Esophagus muscularis mucosa (tissue), 4 donors: Measurements from ENCODE around the gene DSTN. TPM values are rescaled to one million over a fixed set of nuclear protein-coding genes. Genes with fewer than 3 reads are reported as not detected.

Experiments used
- DNase-seq: peaks from one replicate; pipeline ENCODE4 v3.0.0-alpha.2; 2017; ENCODE audit errors: extremely low spot score
- H3K27ac ChIP-seq, 4 donors: fragments of 200-600 bp; sonication (generic); replicated peaks in 1 of 4; 1 replicate in 3 of 4; 2 replicates in 1 of 4; pipeline ENCODE4 v1.5.1; 2016 to 2019; ENCODE audit warnings: mild to moderate bottlenecking in 1 of 4
- H3K27me3 ChIP-seq, 4 donors: fragments of 200-600 bp; sonication (generic); one replicate each; pipeline versions ENCODE4 v1.5.1 to v1.6.0; 2016 to 2019
- H3K36me3 ChIP-seq, 4 donors: fragments of 200-600 bp; sonication (generic); one replicate each; pipeline ENCODE4 v1.5.1; 2016 to 2019
- H3K4me1 ChIP-seq, 4 donors: fragments of 200-600 bp; sonication (generic); one replicate each; pipeline ENCODE4 v1.5.1; 2016 to 2019
- H3K4me3 ChIP-seq, 4 donors: fragments of 200-600 bp; sonication (generic); 1 replicate in 2 of 4; 2 replicates in 2 of 4; pipeline ENCODE4 v1.5.1; 2016 to 2019; ENCODE audit warnings: mild to moderate bottlenecking in 4 of 4, moderate library complexity in 1 of 4
- H3K9me3 ChIP-seq, 4 donors: fragments of 200-600 bp; sonication (generic); 1 replicate in 3 of 4; 2 replicates in 1 of 4; pipeline ENCODE4 v1.5.1; 2016 to 2019
- EP300 ChIP-seq: sonication (generic); formaldehyde crosslinking; IDR thresholded peaks from one replicate; pipeline ENCODE4 v1.6.1; 2017; ENCODE audit warnings: antibody characterized with exemption
- POLR2A ChIP-seq: fragments of 450-650 bp; IDR thresholded peaks from one replicate; pipeline ENCODE4 v1.6.1; 2017; ENCODE audit warnings: antibody characterized with exemption, moderate library complexity, mild to moderate bottlenecking, low read depth
- POLR2AphosphoS5 ChIP-seq, 2 donors: sonication (generic); formaldehyde crosslinking; IDR thresholded peaks; one replicate each; pipeline ENCODE4 v1.6.1; 2017; ENCODE audit warnings: antibody characterized with exemption in 2 of 2
- WGBS: methylation state at CpG from one replicate; pipeline ENCODE4 v1.1.5; 2018; 5-methylcytosine and 5-hydroxymethylcytosine counted together
- intact Hi-C: fragments of 100-400 bp; cut with DNase I; formaldehyde crosslinking; loops from one replicate; pipeline ENCODE4 v1.15.1; 2023
- total RNA-seq, 4 donors: library from RNA; depleted of rRNA; stranded (reverse); fragments of >200 nt; gene quantifications; one replicate each; pipeline versions ENCODE4 v1.1.0 to v1.2.1, GENCODE V29; 2016
- TF ChIP-seq, protein P1 (sequence below), 3 experiments: fragments of 200-600 bp in 2 of 3; fragments of 450-650 bp in 1 of 3; sonication (generic) in 2 of 3; IDR thresholded peaks; one replicate each; pipeline ENCODE4 v1.5.1; 2017 to 2019; ENCODE audit warnings: antibody characterized with exemption in 3 of 3, mild to moderate bottlenecking in 2 of 3, moderate library complexity in 1 of 3

DSTN gene
- total RNA-seq, 4 donors from 2014 or later, result 2,370 to 3,630 (median 3,339) TPM

DNA sequence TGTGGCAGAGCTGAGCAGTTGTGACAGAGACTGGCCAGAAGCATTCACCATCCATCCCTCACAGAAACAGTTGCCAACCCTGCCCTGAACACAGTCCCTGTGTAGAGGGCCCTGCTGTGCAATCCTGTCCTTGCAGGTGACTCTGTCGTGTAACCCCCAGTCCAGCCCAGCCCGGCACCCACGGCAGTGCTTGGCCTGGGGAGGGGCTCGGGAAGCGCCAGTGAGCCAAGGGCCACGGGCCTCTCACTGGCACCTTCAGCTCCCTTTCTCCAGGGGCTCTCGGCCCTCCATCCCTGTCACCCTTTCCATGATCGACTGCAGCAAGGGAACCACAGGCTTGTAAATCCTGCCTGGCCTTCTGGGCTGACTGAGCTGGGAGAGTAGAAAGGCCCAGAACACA lies 59.1 kb downstream of the DSTN start:
- DNase-seq, result no peak
- intact Hi-C loops, result no loop called here
- 93% methylated on average over 5 of the region's 8 CpGs for WGBS

DNA sequence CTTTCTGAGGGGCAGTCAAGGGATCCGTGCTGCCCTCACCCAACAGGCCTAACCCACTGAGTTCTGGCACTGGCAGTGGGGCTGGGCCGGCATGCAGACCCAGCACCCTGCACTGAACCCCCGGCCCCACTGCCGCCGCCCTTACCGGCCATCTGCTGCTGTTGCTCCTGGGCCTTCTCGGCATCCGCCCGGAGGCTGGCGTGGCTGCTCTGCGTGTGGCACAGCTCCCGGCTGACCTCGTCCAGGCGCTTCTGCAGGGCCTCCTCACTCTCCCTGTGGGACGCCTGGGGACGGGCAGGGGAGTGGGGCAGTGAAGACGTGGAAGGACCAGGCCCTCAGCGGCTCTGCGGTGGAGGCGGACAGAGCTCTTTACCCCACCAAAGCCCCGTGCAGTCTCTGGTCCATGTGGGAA lies 59.8 kb downstream of the DSTN start:
- intact Hi-C loops, result no loop called here
- WGBS, result 93% methylated on average over 16 of the region's 21 CpGs
- H3K4me3 ChIP-seq, result no peak overlapping the region
- no peak for DNase-seq
- H3K4me1 ChIP-seq, result peaks cover 9 to 28% (median 26%) of the 10 kb centered on the region in 4 donors
- TF ChIP-seq EP300 (no peak), POLR2A (no peak), POLR2AphosphoS5 (IDR thresholded peaks at IDR 0.05) (no peak)
- TF ChIP-seq, protein P1, sequence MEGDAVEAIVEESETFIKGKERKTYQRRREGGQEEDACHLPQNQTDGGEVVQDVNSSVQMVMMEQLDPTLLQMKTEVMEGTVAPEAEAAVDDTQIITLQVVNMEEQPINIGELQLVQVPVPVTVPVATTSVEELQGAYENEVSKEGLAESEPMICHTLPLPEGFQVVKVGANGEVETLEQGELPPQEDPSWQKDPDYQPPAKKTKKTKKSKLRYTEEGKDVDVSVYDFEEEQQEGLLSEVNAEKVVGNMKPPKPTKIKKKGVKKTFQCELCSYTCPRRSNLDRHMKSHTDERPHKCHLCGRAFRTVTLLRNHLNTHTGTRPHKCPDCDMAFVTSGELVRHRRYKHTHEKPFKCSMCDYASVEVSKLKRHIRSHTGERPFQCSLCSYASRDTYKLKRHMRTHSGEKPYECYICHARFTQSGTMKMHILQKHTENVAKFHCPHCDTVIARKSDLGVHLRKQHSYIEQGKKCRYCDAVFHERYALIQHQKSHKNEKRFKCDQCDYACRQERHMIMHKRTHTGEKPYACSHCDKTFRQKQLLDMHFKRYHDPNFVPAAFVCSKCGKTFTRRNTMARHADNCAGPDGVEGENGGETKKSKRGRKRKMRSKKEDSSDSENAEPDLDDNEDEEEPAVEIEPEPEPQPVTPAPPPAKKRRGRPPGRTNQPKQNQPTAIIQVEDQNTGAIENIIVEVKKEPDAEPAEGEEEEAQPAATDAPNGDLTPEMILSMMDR (IDR thresholded peaks at IDR 0.05), result no peak
- H3K27ac ChIP-seq, result no peak overlapping the region
- H3K36me3 ChIP-seq, result peaks cover 31 to 100% (median 92%) of the 10 kb centered on the region in 4 donors
- H3K9me3 ChIP-seq, result no peaks in the 10 kb centered on the region
- H3K27me3 ChIP-seq, result no peaks in the 10 kb centered on the region

More for the DNA sequence above, 59.1 kb downstream of the DSTN start:
- no peak for TF ChIP-seq POLR2A
- TF ChIP-seq, protein P1 (IDR thresholded peaks at IDR 0.05), result no peak
- TF ChIP-seq EP300, result no peak
- TF ChIP-seq POLR2AphosphoS5 (IDR thresholded peaks at IDR 0.05), result no peak
- no peak overlapping the region for H3K27ac ChIP-seq
- peaks cover 37 to 100% (median 93%) of the 10 kb centered on the region in 4 donors for H3K36me3 ChIP-seq
- peaks cover 2 to 22% (median 19%) of the 10 kb centered on the region in 4 donors for H3K4me1 ChIP-seq
- no peaks in the 10 kb centered on the region for H3K27me3 ChIP-seq
- no peak overlapping the region for H3K4me3 ChIP-seq
- H3K9me3 ChIP-seq, result no peaks in the 10 kb centered on the region

DNA sequence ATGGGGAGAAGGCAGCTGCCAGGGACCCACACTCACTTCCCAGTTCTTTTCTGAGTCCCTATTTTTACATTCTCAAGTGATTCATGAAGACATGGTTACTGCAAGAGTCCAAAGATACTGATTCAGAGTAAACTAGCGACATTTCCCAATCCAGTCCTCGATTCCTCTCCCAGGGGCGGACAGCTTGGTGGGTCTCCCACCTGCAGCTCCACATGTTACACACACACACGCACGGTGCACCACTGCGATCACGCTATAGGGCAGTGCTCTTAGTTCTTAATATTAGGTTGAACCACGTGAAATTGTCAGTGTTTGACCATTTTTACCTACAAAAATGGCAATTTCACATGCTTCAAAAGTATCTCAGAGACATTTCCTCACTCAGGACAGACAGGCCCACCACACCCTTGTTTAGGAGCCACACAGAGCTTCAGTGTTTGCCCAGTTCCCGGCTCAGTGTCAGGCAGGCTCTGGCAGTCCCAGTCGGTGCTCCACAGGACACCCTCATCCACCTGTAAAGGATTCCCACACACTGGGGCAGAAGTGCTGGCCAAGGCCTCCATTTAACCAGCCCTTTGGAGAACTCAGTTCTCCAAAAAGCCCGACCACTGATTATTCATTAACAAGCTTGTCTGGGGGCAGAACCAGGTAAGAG lies 60.4 kb downstream of the DSTN start:
- TF ChIP-seq EP300 (no peak), POLR2AphosphoS5 (IDR thresholded peaks at IDR 0.05) (no peak), POLR2A (no peak)
- TF ChIP-seq, protein P1 (IDR thresholded peaks at IDR 0.05), result no peak

DNA sequence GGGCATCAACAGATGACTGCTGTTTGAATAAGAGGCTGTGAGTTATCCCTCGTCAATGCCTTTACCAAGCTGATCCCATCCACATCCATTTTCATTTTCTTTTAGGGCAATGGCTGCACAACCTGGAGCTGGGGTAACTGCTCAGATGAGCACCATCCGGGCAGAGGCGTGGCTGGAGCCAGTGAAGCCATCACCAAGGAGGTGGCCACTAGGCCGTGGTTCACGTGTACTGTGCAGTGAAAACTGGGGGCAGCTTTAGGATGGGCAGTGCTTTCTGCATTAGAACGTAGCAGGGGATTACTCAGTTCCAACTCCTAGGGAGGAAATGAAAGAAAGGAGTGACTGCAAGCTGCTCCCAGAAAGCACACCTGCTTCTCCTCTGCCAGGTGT lies 60.9 kb downstream of the DSTN start:
- peaks cover 24 to 100% (median 95%) of the 10 kb centered on the region in 4 donors for H3K36me3 ChIP-seq
- H3K27ac ChIP-seq, result no peak overlapping the region
- TF ChIP-seq POLR2AphosphoS5 (IDR thresholded peaks at IDR 0.05), result no peak
- no peak for TF ChIP-seq POLR2A
- TF ChIP-seq, protein P1 (IDR thresholded peaks at IDR 0.05), result no peak
- no peak for TF ChIP-seq EP300

More for the DNA sequence above, 60.4 kb downstream of the DSTN start:
- peaks cover 15 to 34% (median 32%) of the 10 kb centered on the region in 4 donors for H3K4me1 ChIP-seq
- 83% methylated on average over 10 of the region's 11 CpGs for WGBS
- H3K9me3 ChIP-seq, result no peaks in the 10 kb centered on the region
- DNase-seq, result no peak
- intact Hi-C loops, result no loop called here
- no peak overlapping the region for H3K27ac ChIP-seq
- H3K36me3 ChIP-seq, result peaks cover 27 to 100% (median 92%) of the 10 kb centered on the region in 4 donors
- H3K4me3 ChIP-seq, result no peak overlapping the region
- no peaks in the 10 kb centered on the region for H3K27me3 ChIP-seq

More for the DNA sequence above, 60.9 kb downstream of the DSTN start:
- no peaks in the 10 kb centered on the region for H3K27me3 ChIP-seq
- peaks cover 19 to 39% (median 37%) of the 10 kb centered on the region in 4 donors for H3K4me1 ChIP-seq
- H3K4me3 ChIP-seq, result no peak overlapping the region
- no peak for DNase-seq
- WGBS, result 91% methylated on average over 6 of the region's 6 CpGs
- H3K9me3 ChIP-seq, result no peaks in the 10 kb centered on the region
- intact Hi-C loops, result no loop called here
